Measurements from ENCODE around the gene CPB2.

DNA sequence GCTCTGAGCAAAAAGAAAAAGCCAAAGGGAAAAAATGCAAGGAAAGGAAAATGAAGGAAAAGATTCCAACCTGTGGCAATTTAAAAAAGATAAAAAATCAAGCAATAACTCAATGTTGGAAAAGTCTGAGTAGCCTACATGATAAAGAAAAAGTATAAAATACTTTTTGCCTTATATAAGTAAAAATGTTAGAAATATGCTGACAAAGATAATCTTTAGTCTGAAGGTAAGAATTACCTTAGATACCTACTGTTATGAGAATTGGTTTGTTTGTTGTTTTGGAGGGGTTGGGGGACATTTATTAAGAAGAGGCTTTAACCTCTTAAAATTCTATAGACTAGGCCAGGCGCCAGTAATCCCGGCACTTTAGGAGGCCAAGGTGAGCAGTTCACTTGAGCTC is 29.7 kb upstream of the CPB2 start:
- TF ChIP-seq, protein P1, sequence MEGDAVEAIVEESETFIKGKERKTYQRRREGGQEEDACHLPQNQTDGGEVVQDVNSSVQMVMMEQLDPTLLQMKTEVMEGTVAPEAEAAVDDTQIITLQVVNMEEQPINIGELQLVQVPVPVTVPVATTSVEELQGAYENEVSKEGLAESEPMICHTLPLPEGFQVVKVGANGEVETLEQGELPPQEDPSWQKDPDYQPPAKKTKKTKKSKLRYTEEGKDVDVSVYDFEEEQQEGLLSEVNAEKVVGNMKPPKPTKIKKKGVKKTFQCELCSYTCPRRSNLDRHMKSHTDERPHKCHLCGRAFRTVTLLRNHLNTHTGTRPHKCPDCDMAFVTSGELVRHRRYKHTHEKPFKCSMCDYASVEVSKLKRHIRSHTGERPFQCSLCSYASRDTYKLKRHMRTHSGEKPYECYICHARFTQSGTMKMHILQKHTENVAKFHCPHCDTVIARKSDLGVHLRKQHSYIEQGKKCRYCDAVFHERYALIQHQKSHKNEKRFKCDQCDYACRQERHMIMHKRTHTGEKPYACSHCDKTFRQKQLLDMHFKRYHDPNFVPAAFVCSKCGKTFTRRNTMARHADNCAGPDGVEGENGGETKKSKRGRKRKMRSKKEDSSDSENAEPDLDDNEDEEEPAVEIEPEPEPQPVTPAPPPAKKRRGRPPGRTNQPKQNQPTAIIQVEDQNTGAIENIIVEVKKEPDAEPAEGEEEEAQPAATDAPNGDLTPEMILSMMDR (IDR thresholded peaks at IDR 0.05 in 4 of 5, conservative IDR thresholded peaks at IDR 0.05 in 1 of 5) = no peak
- no peak for TF ChIP-seq POLR2A (IDR thresholded peaks at IDR 0.05)
